K562 (cell line): ENCODE measurements around the gene CCL2. TPM values are rescaled to one million over a fixed set of nuclear protein-coding genes. Genes with fewer than 3 reads are reported as not detected.

ENCODE experiments used
- ATAC-seq: fragments of 200-7000 bp; cut with Tn5 transposase; 3 replicates; pipeline ENCODE4 v1.9.1; 2020; ENCODE audit warnings: moderate library complexity
- BruUV-seq: library from RNA; stranded (reverse); fragments of 400-500 nt; replicated peaks from 2 replicates; lab custom pipeline; 2021; lab: Mats Ljungman, UMichigan
- CTCF ChIA-PET: fragments of 300-600 bp; formaldehyde crosslinking; extraction: SDS; loops from one replicate; lab custom pipeline; 2021; ENCODE audit warnings: low intra/inter-chr PET ratio; lab: Yijun Ruan, JAX
- POLR2A ChIA-PET: fragments of 300-600, 350-650 bp; sonication (Branson Sonifier 250); formaldehyde crosslinking; extraction: SDS; loops from one replicate; lab custom pipeline; 2021; ENCODE audit warnings: antibody characterized with exemption, inconsistent platforms; lab: Yijun Ruan, JAX
- DNase-seq, 4 experiments: peaks; one replicate each; pipeline versions ENCODE4 v3.0.0 to v3.0.0-alpha.2; 2011 to 2018; ENCODE audit warnings: low spot score in 3 of 4, mixed read lengths in 3 of 4; ENCODE audit errors: extremely low read depth in 1 of 4
- FAIRE-seq: peaks from 2 replicates; lab custom pipeline; 2011; peaks lifted over from hg19 to GRCh38; lab: Jason Lieb, UNC
- H2AFZ ChIP-seq: 2 replicates; pipeline ENCODE4 v1.6.0; 2011; ENCODE audit warnings: low read depth, low read length, control low read depth, inconsistent platforms
- H3K27ac ChIP-seq: fragments of 200-600 bp; 3 replicates; pipeline ENCODE4 v1.8.0; 2011; ENCODE audit warnings: low read depth, mild to moderate bottlenecking, control low read depth, inconsistent platforms, low read length, moderate library complexity, mixed read lengths; ENCODE audit errors: extremely low read depth
- H3K27me3 ChIP-seq, 2 experiments: fragments of 300-600 bp in 1 of 2; 2 replicates in 1 of 2; 3 replicates in 1 of 2; pipeline versions ENCODE4 v1.6.0 to v1.8.0; 2011; ENCODE audit warnings: inconsistent platforms in 2 of 2, low read length in 2 of 2, mild to moderate bottlenecking in 1 of 2, mixed read lengths in 1 of 2, moderate library complexity in 1 of 2; ENCODE audit not compliant: control insufficient read depth in 2 of 2, insufficient read depth in 2 of 2
- H3K36me3 ChIP-seq: fragments of 300-600 bp; 3 replicates; pipeline ENCODE4 v1.8.0; 2011; ENCODE audit warnings: mild to moderate bottlenecking, low read length, inconsistent platforms; ENCODE audit not compliant: control insufficient read depth, insufficient read depth
- H3K4me1 ChIP-seq, 2 experiments: fragments of 200-600 bp in 1 of 2; replicated peaks in 1 of 2; 2 replicates in 1 of 2; 3 replicates in 1 of 2; pipeline versions ENCODE4 v1.5.1 to v1.8.0; 2011; ENCODE audit warnings: inconsistent platforms in 2 of 2, low read length in 2 of 2, mild to moderate bottlenecking in 1 of 2, mixed read lengths in 1 of 2, moderate library complexity in 1 of 2; ENCODE audit not compliant: control insufficient read depth in 2 of 2, insufficient read depth in 2 of 2
- H3K4me2 ChIP-seq: 2 replicates; pipeline ENCODE4 v1.6.1; 2011; ENCODE audit warnings: low read length, control low read depth, inconsistent platforms, mixed read lengths; ENCODE audit not compliant: insufficient read depth
- H3K4me3 ChIP-seq: fragments of 200-600 bp; sonication (generic), shearing (Covaris generic); 2 replicates; pipeline ENCODE4 v1.5.1; 2016; ENCODE audit warnings: control low read depth, inconsistent platforms
- H3K79me2 ChIP-seq: fragments of 200-600 bp; 3 replicates; pipeline ENCODE4 v1.8.0; 2011; ENCODE audit warnings: low read length, inconsistent platforms; ENCODE audit not compliant: control insufficient read depth, insufficient read depth
- H3K9ac ChIP-seq, 2 experiments: 2 replicates each; pipeline versions ENCODE4 v1.6.0 to v1.6.1; 2011; ENCODE audit warnings: low read depth in 2 of 2, low read length in 2 of 2, control low read depth in 1 of 2, inconsistent platforms in 1 of 2, mild to moderate bottlenecking in 1 of 2, mixed read lengths in 1 of 2; ENCODE audit not compliant: insufficient read depth in 1 of 2
- H3K9me1 ChIP-seq: one replicate; pipeline ENCODE4 v1.6.0; 2011; ENCODE audit warnings: inconsistent platforms, mild to moderate bottlenecking, low read length, moderate library complexity; ENCODE audit not compliant: control insufficient read depth, insufficient read depth
- H3K9me3 ChIP-seq: replicated peaks from 2 replicates; pipeline ENCODE4 v1.5.1; 2011; ENCODE audit warnings: low read depth, low read length, inconsistent platforms; ENCODE audit not compliant: control insufficient read depth, insufficient read depth
- H4K20me1 ChIP-seq: replicated peaks from 2 replicates; pipeline ENCODE4 v1.6.1; 2011; ENCODE audit warnings: low read length, inconsistent platforms, mixed read lengths; ENCODE audit not compliant: control insufficient read depth, insufficient read depth
- MTA3 ChIP-seq: fragments of 450-650 bp; formaldehyde crosslinking; IDR thresholded peaks from 2 replicates; pipeline ENCODE4 v1.6.1; 2017; ENCODE audit warnings: mild to moderate bottlenecking, borderline replicate concordance
- POLR2B ChIP-seq: fragments of 450-650 bp; IDR thresholded peaks from 2 replicates; pipeline ENCODE4 v1.6.1; 2018; ENCODE audit warnings: low read depth; ENCODE audit not compliant: partially characterized antibody
- RBBP5 ChIP-seq: fragments of 200-600 bp; sonication (generic); IDR thresholded peaks from 2 replicates; pipeline ENCODE4 v1.6.1; 2012; ENCODE audit warnings: borderline replicate concordance, mild to moderate bottlenecking, low read length, control low read depth, inconsistent platforms; ENCODE audit not compliant: insufficient read depth, poor library complexity, severe bottlenecking
- RFX5 ChIP-seq: IDR thresholded peaks from 2 replicates; pipeline ENCODE4 v1.6.1; 2011; ENCODE audit warnings: low read depth, mild to moderate bottlenecking, improper control_type of control experiment, low read length
- ZNF121 ChIP-seq: sonication (generic); formaldehyde crosslinking; conservative IDR thresholded peaks from 2 replicates; pipeline ENCODE4 v1.8.0; 2022; ENCODE audit warnings: missing genetic modification reagents
- ZNF124 ChIP-seq: sonication (generic); formaldehyde crosslinking; IDR thresholded peaks from 2 replicates; pipeline ENCODE4 v1.8.1; 2022; ENCODE audit warnings: missing genetic modification reagents
- ZNF764 ChIP-seq: fragments of 250-450 bp; sonication (Bioruptor Pico); IDR thresholded peaks from 2 replicates; pipeline ENCODE4 v1.4.0; 2020; ENCODE audit warnings: low read depth, mild to moderate bottlenecking, moderate library complexity
- WGBS: fragments of 100-300 bp; shearing (Covaris generic); methylation state at CpG from one replicate; pipeline ENCODE4 v1.1.6; 2016; ENCODE audit warnings: low coverage, mixed read lengths; ENCODE audit not compliant: insufficient coverage; ENCODE audit errors: missing lambda C conversion rate; 5-methylcytosine and 5-hydroxymethylcytosine counted together
- in situ Hi-C: fragments of 300-500 bp; cut with MboI; formaldehyde crosslinking; loops from 4 replicates; pipeline ENCODE4 v1.15.0; 2018; ENCODE audit warnings: inconsistent platforms, mixed read lengths
- intact Hi-C: fragments of 100-400 bp; cut with micrococcal nuclease; formaldehyde crosslinking; loops from 2 replicates; pipeline ENCODE4 v1.14.2; 2022
- polyA plus RNA-seq, 8 experiments: library from polyadenylated mRNA; depleted of rRNA in 4 of 8; stranded (reverse) in 5 of 8; unstranded in 3 of 8; fragments of >200 nt; fragmentation: Nextera tagmentation in 2 of 8; fragmentation: Illumina TruSeq in 1 of 8; extraction: Ambion mirVana in 2 of 8; extraction: Trizol in 1 of 8; gene quantifications; 2 replicates each; pipeline versions ENCODE4 v1.2.1 to v1.2.3, GENCODE V29; 2011 to 2014; ENCODE audit warnings: inconsistent platforms in 1 of 8, missing spikeins in 1 of 8
- total RNA-seq, 7 experiments: library from RNA; depleted of rRNA in 6 of 7; stranded (reverse); fragments of >200 nt in 6 of 7; fragmentation: Illumina TruSeq in 2 of 7; extraction: Trizol in 2 of 7; gene quantifications; 2 replicates each; pipeline versions ENCODE4 v1.2.1 to v1.2.3, GENCODE V29; 2011 to 2021; ENCODE audit warnings: low replicate concordance in 1 of 7
- TF ChIP-seq, protein P1 (sequence below): sonication (generic); formaldehyde crosslinking; IDR thresholded peaks from 2 replicates; pipeline ENCODE4 v1.8.1; 2022; ENCODE audit warnings: missing genetic modification reagents
- TF ChIP-seq, protein P2 (sequence below): fragments of 450-650 bp; conservative IDR thresholded peaks from 2 replicates; pipeline ENCODE4 v1.6.1; 2016; ENCODE audit warnings: missing genetic modification characterization, low read depth, mild to moderate bottlenecking, missing compliant biosample characterization, moderate library complexity
- TF ChIP-seq, protein P3 (sequence below): fragments of 250-450 bp; sonication (Bioruptor Pico); IDR thresholded peaks from 2 replicates; pipeline ENCODE4 v1.5.0; 2021

The CCL2 gene
- total and polyA plus RNA-seq, 9 of the 15 experiments (the other 6 are each of a cell fraction or from before 2014, with no cell fraction given), result 0.54 to 5.4 (median 0.88) TPM

DNA sequence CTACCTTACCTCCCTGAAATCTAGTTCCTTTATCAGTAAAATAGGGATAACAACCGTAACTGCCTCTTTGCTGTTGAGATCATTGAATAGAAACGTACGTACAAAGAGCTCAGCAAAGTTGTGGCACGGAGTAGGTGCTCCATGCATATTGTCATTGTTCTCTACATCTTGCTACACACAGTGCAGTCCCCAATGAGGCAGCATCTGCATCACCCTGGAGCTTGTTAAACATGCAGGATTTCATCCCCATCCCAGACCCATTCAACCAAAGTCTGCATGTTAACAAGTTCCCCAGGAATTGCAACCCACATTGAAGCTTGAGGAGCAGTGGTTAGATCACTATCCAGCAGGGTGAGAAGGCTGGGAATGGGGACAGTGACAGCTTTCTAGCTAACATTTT, 33.7 kb upstream of the CCL2 start:
- WGBS, result 2% methylated on average over 4 of the region's 4 CpGs
- H3K27me3 ChIP-seq, result no peaks in the 10 kb centered on the region; a peak in 1 of 5 replicates
- H3K27ac ChIP-seq, result no peak overlapping the region
- H3K4me1 ChIP-seq, result no peaks in the 10 kb centered on the region
- H3K36me3 ChIP-seq, result no peaks in the 10 kb centered on the region
- no peak for FAIRE-seq
- CTCF ChIA-PET, result interaction anchor here (0.6 kb wide), 1 partner anchor 20 kb away, joined by 3 read pairs; no protein-coding TSS in a partner anchor
- H3K79me2 ChIP-seq, result no peaks in the 10 kb centered on the region
- intact Hi-C loops, result no loop called here
- no peak for DNase-seq
- H3K9me1 ChIP-seq, result no peaks in the 10 kb centered on the region
- no peak overlapping the region for H3K4me3 ChIP-seq
- no peak overlapping the region for H3K9ac ChIP-seq
- no TSS peak for BruUV-seq
- H3K9me3 ChIP-seq, result no peaks in the 10 kb centered on the region
- no peak overlapping the region for H2AFZ ChIP-seq
- H4K20me1 ChIP-seq, result no peaks in the 10 kb centered on the region
- POLR2A ChIA-PET, result interaction anchor here (0.7 kb wide), 1 partner anchor 747 kb away, joined by 3 read pairs; no protein-coding TSS in a partner anchor
- H3K4me2 ChIP-seq, result no peak overlapping the region
- ATAC-seq, result no peak
- in situ Hi-C loops, result no loop called here
- TF ChIP-seq RBBP5 (no peak), POLR2B (no peak), RFX5 (no peak), ZNF764 (no peak), MTA3 (no peak), ZNF124 (CRISPR knock-in tag) (no peak), ZNF121 (CRISPR knock-in tag) (no peak)
- TF ChIP-seq, protein P1, sequence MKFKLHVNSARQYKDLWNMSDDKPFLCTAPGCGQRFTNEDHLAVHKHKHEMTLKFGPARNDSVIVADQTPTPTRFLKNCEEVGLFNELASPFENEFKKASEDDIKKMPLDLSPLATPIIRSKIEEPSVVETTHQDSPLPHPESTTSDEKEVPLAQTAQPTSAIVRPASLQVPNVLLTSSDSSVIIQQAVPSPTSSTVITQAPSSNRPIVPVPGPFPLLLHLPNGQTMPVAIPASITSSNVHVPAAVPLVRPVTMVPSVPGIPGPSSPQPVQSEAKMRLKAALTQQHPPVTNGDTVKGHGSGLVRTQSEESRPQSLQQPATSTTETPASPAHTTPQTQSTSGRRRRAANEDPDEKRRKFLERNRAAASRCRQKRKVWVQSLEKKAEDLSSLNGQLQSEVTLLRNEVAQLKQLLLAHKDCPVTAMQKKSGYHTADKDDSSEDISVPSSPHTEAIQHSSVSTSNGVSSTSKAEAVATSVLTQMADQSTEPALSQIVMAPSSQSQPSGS (CRISPR knock-in tag), result no peak
- TF ChIP-seq, protein P2, sequence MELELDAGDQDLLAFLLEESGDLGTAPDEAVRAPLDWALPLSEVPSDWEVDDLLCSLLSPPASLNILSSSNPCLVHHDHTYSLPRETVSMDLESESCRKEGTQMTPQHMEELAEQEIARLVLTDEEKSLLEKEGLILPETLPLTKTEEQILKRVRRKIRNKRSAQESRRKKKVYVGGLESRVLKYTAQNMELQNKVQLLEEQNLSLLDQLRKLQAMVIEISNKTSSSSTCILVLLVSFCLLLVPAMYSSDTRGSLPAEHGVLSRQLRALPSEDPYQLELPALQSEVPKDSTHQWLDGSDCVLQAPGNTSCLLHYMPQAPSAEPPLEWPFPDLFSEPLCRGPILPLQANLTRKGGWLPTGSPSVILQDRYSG, result no peak
- TF ChIP-seq, protein P3, sequence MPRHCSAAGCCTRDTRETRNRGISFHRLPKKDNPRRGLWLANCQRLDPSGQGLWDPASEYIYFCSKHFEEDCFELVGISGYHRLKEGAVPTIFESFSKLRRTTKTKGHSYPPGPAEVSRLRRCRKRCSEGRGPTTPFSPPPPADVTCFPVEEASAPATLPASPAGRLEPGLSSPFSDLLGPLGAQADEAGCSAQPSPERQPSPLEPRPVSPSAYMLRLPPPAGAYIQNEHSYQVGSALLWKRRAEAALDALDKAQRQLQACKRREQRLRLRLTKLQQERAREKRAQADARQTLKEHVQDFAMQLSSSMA (CRISPR knock-in tag), result no peak
